Measurements from ENCODE around the gene CLASP1. TPM values are rescaled to one million over a fixed set of nuclear protein-coding genes. Genes with fewer than 3 reads are reported as not detected.

CLASP1 gene
- 25.4 and 29.2 TPM in 2 replicates for total RNA-seq

GRCh38 chr2:121649149-121649595 lies at the start of gene CLASP1:
Gene CLASP1 (minus strand): TSS chr2:121649462. CDS start chr2:121605895, 43,567 bp downstream.

Other genes starting within 250 kb of the CLASP1 start
- gene RNU4ATAC, start 118.6 kb downstream of the CLASP1 start, total RNA-seq, result under 0.01 TPM in 2 replicates
- 49.4 and 52.9 TPM in 2 replicates for gene NIFK, start 87.4 kb upstream of the CLASP1 start, total RNA-seq
- 61.1 and 75.2 TPM in 2 replicates for gene TSN, start 106.2 kb upstream of the CLASP1 start, total RNA-seq